ENCODE measurements around the gene APLP2. TPM values are rescaled to one million over a fixed set of nuclear protein-coding genes. Genes with fewer than 3 reads are reported as not detected.
A peak's percentile ranks its signal among the peaks of the same experiment; 100 is the strongest.
"Not testable (repeated sequence)": the region's sequence is repeated elsewhere in the genome, so short reads cannot be mapped to it uniquely, and the experiment has no call there.

The APLP2 gene
- total and polyA plus RNA-seq, 9 of the 15 experiments (the other 6 are each of a cell fraction or from before 2014, with no cell fraction given), result 17.4 to 164 (median 118) TPM

DNA sequence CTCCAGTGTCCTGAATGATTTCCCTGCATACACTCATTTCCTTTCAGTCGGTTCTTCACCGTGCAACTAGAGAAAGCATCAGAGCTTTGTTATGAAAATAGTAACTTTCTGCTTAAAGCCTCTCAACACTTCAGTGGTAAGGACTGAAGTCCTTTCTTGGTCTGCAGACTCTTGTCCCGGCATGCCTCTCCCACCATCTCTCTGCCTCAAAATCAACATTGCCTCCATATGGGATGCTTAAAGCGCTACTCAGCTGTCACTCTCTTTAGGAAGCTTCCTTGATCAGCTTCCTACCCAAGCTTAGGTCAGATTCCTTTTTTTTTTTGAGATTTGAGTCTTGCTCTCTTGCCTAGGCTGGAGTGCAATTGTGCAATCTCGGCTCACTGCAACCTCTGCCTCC is 36.7 kb downstream of the APLP2 start:
- Histone ChIP-seq H3K4me2 (ENCODE audit: insufficient read depth, low read length) (no peak overlapping the region), H2AFZ (ENCODE audit: low read depth, low read length) (no peak overlapping the region), H3K79me2 (ENCODE audit: control insufficient read depth, insufficient read depth, low read length) (peaks cover 54% of the 10 kb centered on the region), H3K27me3 (ENCODE audit: control insufficient read depth in 2 of 2, insufficient read depth in 2 of 2, low read length in 2 of 2) (no peaks in the 10 kb centered on the region), H3K9ac (ENCODE audit: insufficient read depth in 1 of 2, low read depth in 2 of 2, low read length in 2 of 2) (no peak overlapping the region), H3K4me3 (no peak overlapping the region), H3K9me3 (replicated peaks; ENCODE audit: control insufficient read depth, insufficient read depth, low read depth, low read length) (no peaks in the 10 kb centered on the region), H3K9me1 (ENCODE audit: control insufficient read depth, insufficient read depth, low read length) (no peaks in the 10 kb centered on the region), H3K4me1 (replicated peaks in 1 of 2; ENCODE audit: control insufficient read depth in 2 of 2, insufficient read depth in 2 of 2, low read length in 2 of 2) (peaks cover 0 to 5% of the 10 kb centered on the region in 2 experiments; a peak in 3 of 5 replicates), H3K36me3 (ENCODE audit: control insufficient read depth, insufficient read depth, low read length) (peaks cover 22% of the 10 kb centered on the region), H3K27ac (ENCODE audit: extremely low read depth, low read depth, low read length) (no peak overlapping the region), H4K20me1 (replicated peaks; ENCODE audit: control insufficient read depth, insufficient read depth, low read length) (peaks cover 19% of the 10 kb centered on the region)
- in situ Hi-C loops (cut with MboI), result no loop called here
- WGBS (ENCODE audit: insufficient coverage, low coverage, missing lambda C conversion rate), result 90% methylated on average over 5 of the region's 5 CpGs
- ChIA-PET CTCF (ENCODE audit: low intra/inter-chr PET ratio) (no interaction called here), POLR2A (no interaction called here)
- ATAC-seq (no peak), DNase-seq (ENCODE audit: extremely low read depth in 1 of 4, low spot score in 3 of 4) (no peak), FAIRE-seq (no peak)
- no TSS peak for BruUV-seq (replicated peaks)
- TF ChIP-seq NUFIP1 (IDR thresholded peaks at IDR 0.05; ENCODE audit: partially characterized antibody), result no peak
- 0 out of 2 replicates have a peak, but pooled peaks have one; percentile 32 for TF ChIP-seq CEBPB (tag; IDR thresholded peaks at IDR 0.05)
- intact Hi-C loops (cut with micrococcal nuclease), result no loop called here

DNA sequence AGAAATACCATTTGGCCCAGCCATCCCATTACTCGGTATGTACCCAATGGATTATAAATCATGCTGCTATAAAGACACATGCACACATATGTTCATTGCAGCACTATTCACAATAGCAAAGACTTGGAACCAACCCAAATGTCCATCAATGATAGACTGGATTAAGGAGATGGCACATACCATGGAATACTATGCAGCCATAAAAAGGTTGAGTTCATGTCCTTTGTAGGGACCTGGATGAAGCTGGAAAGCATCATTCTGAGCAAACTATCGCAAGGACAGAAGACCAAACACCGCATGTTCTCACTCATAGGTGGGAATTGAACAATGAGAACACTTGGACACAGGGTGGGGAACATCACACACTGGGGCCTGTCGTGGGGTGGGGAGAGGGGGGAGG is 39.0 kb downstream of the APLP2 start:
- in situ Hi-C loops (cut with MboI); H3K27ac ChIP-seq (ENCODE audit: extremely low read depth, low read depth, low read length); H3K9ac ChIP-seq (ENCODE audit: insufficient read depth in 1 of 2, low read depth in 2 of 2, low read length in 2 of 2); H3K9me3 ChIP-seq (replicated peaks; ENCODE audit: control insufficient read depth, insufficient read depth, low read depth, low read length); H3K4me2 ChIP-seq (ENCODE audit: insufficient read depth, low read length); BruUV-seq (replicated peaks); intact Hi-C loops (cut with micrococcal nuclease); CTCF ChIA-PET (ENCODE audit: low intra/inter-chr PET ratio); H3K27me3 ChIP-seq (ENCODE audit: control insufficient read depth in 2 of 2, insufficient read depth in 2 of 2, low read length in 2 of 2); POLR2A ChIA-PET; H2AFZ ChIP-seq (ENCODE audit: low read depth, low read length); H3K4me3 ChIP-seq; H4K20me1 ChIP-seq (replicated peaks; ENCODE audit: control insufficient read depth, insufficient read depth, low read length); H3K9me1 ChIP-seq (ENCODE audit: control insufficient read depth, insufficient read depth, low read length); ATAC-seq; FAIRE-seq; H3K4me1 ChIP-seq (replicated peaks in 1 of 2; ENCODE audit: control insufficient read depth in 2 of 2, insufficient read depth in 2 of 2, low read length in 2 of 2); DNase-seq (ENCODE audit: extremely low read depth in 1 of 4, low spot score in 3 of 4): not testable (repeated sequence)
- TF ChIP-seq ZNF146 (CRISPR knock-in tag; IDR thresholded peaks at IDR 0.05; ENCODE audit: unreplicated experiment), result peak; percentile 59
- 79% methylated on average over 3 of the region's 4 CpGs for WGBS (ENCODE audit: insufficient coverage, low coverage, missing lambda C conversion rate)
- peaks cover 44% of the 10 kb centered on the region for H3K36me3 ChIP-seq (ENCODE audit: control insufficient read depth, insufficient read depth, low read length)
- H3K79me2 ChIP-seq (ENCODE audit: control insufficient read depth, insufficient read depth, low read length), result peaks cover 36% of the 10 kb centered on the region
